Effector memory CD8-positive, alpha-beta T cell (primary cell): ENCODE measurements around the gene METTL16.

ENCODE experiments used
- ATAC-seq: fragments of 150-1000 bp; cut with Tn5 transposase; replicated peaks from 2 replicates; pipeline ENCODE4 v1.10.0; 2021; ENCODE audit warnings: mild to moderate bottlenecking, moderate library complexity
- DNase-seq, 3 experiments: peaks; one replicate each; pipeline ENCODE4 v3.0.0; 2021
- H3K27ac Mint-ChIP-seq, 2 donors: one replicate each; pipeline ENCODE4 v1.8.0; 2022; ENCODE audit warnings: mild to moderate bottlenecking in 2 of 2, mixed read lengths in 2 of 2, moderate library complexity in 2 of 2
- H3K27me3 Mint-ChIP-seq, 2 donors: one replicate each; pipeline ENCODE4 v1.8.0; 2022; ENCODE audit warnings: mixed read lengths in 2 of 2
- H3K36me3 Mint-ChIP-seq: one replicate; pipeline ENCODE4 v1.8.0; 2022; ENCODE audit warnings: mild to moderate bottlenecking, moderate library complexity, mixed read lengths; ENCODE audit not compliant: insufficient read depth
- H3K4me1 Mint-ChIP-seq, 2 donors: one replicate each; pipeline ENCODE4 v1.8.0; 2022; ENCODE audit warnings: low read depth in 2 of 2, mixed read lengths in 2 of 2
- H3K4me3 Mint-ChIP-seq, 2 donors: one replicate each; pipeline ENCODE4 v1.8.0; 2022; ENCODE audit warnings: mild to moderate bottlenecking in 2 of 2, mixed read lengths in 2 of 2, moderate library complexity in 2 of 2
- H3K9me3 Mint-ChIP-seq, 2 donors: one replicate each; pipeline ENCODE4 v1.8.0; 2022; ENCODE audit warnings: mixed read lengths in 2 of 2

Gene METTL16

GRCh38 chr17:2398655-2399571 is 112.8 kb downstream of the METTL16 start:
- ATAC-seq = peak; percentile 6
- Mint-ChIP-seq H3K4me1 (peaks cover 48 to 51% of the 10 kb centered on the region in 2 donors), H3K27ac (peak overlapping the region; percentile 97 to 99), H3K9me3 (no peaks in the 10 kb centered on the region), H3K4me3 (peak overlapping the region; percentile 90 to 98), H3K36me3 (peaks cover 71% of the 10 kb centered on the region), H3K27me3 (no peaks in the 10 kb centered on the region)
- DNase-seq = peak in 2 of 3 experiments; percentile 44 to 45

- no peaks in the 10 kb centered on the region for H3K27me3 Mint-ChIP-seq
- DNase-seq (no peak), ATAC-seq (no peak)
- peak overlapping the region; percentile 90 to 98 for H3K4me3 Mint-ChIP-seq
- no peaks in the 10 kb centered on the region for H3K9me3 Mint-ChIP-seq
- peaks cover 48 to 51% of the 10 kb centered on the region in 2 donors for H3K4me1 Mint-ChIP-seq
- H3K36me3 Mint-ChIP-seq = peaks cover 76% of the 10 kb centered on the region
- peak overlapping the region in 1 of 2 donors; percentile 76 for H3K27ac Mint-ChIP-seq
Measured at GRCh38 chr17:2398182-2398581, 113.5 kb downstream of the METTL16 start.

GRCh38 chr17:2397247-2398171 is 114.2 kb downstream of the METTL16 start:
- ATAC-seq (no peak), DNase-seq (no peak)
- Mint-ChIP-seq H3K27me3 (no peaks in the 10 kb centered on the region), H3K27ac (peak overlapping the region in 1 of 2 donors; percentile 76), H3K4me1 (peaks cover 46 to 49% of the 10 kb centered on the region in 2 donors), H3K36me3 (peaks cover 83% of the 10 kb centered on the region), H3K4me3 (peak overlapping the region; percentile 90 to 98), H3K9me3 (no peaks in the 10 kb centered on the region)

- H3K9me3 Mint-ChIP-seq = no peaks in the 10 kb centered on the region
- peak overlapping the region; percentile 76 to 80 for H3K27ac Mint-ChIP-seq
- DNase-seq = peak in 2 of 3 experiments; percentile 31 to 38
- ATAC-seq = no peak
- H3K27me3 Mint-ChIP-seq = no peaks in the 10 kb centered on the region
- H3K36me3 Mint-ChIP-seq = peaks cover 85% of the 10 kb centered on the region
- peak overlapping the region; percentile 90 to 98 for H3K4me3 Mint-ChIP-seq
- peaks cover 50 to 52% of the 10 kb centered on the region in 2 donors for H3K4me1 Mint-ChIP-seq
Measured at GRCh38 chr17:2396568-2397246, 115.0 kb downstream of the METTL16 start.

GRCh38 chr17:2396192-2396567 is 115.5 kb downstream of the METTL16 start:
- ATAC-seq (no peak), DNase-seq (no peak)
- no peaks in the 10 kb centered on the region for H3K27me3 Mint-ChIP-seq
- peak overlapping the region; percentile 76 to 80 for H3K27ac Mint-ChIP-seq
- peaks cover 50 to 55% of the 10 kb centered on the region in 2 donors for H3K4me1 Mint-ChIP-seq
- peak overlapping the region; percentile 33 to 98 for H3K4me3 Mint-ChIP-seq
- H3K9me3 Mint-ChIP-seq = no peaks in the 10 kb centered on the region
- peaks cover 82% of the 10 kb centered on the region for H3K36me3 Mint-ChIP-seq

- Mint-ChIP-seq H3K9me3 (no peaks in the 10 kb centered on the region), H3K4me3 (peak overlapping the region; percentile 33 to 98), H3K36me3 (peaks cover 75% of the 10 kb centered on the region), H3K4me1 (peaks cover 50 to 57% of the 10 kb centered on the region in 2 donors), H3K27ac (peak overlapping the region; percentile 76 to 80), H3K27me3 (no peaks in the 10 kb centered on the region)
- DNase-seq (no peak), ATAC-seq (no peak)
Measured at GRCh38 chr17:2395258-2396181, 116.2 kb downstream of the METTL16 start.

- Mint-ChIP-seq H3K27ac (peak overlapping the region in 1 of 2 donors; percentile 76), H3K4me1 (peaks cover 45 to 56% of the 10 kb centered on the region in 2 donors), H3K36me3 (peaks cover 73% of the 10 kb centered on the region), H3K27me3 (no peaks in the 10 kb centered on the region), H3K4me3 (peak overlapping the region; percentile 22 to 90), H3K9me3 (no peaks in the 10 kb centered on the region)
- ATAC-seq (no peak), DNase-seq (no peak)
Measured at GRCh38 chr17:2394775-2395201, 116.9 kb downstream of the METTL16 start.

GRCh38 chr17:2393954-2394749 is 117.5 kb downstream of the METTL16 start:
- ATAC-seq (no peak), DNase-seq (peak in 1 of 3 experiments; percentile 19)
- Mint-ChIP-seq H3K4me1 (peaks cover 43 to 56% of the 10 kb centered on the region in 2 donors), H3K27me3 (no peaks in the 10 kb centered on the region), H3K9me3 (no peaks in the 10 kb centered on the region), H3K27ac (peak overlapping the region in 1 of 2 donors; percentile 76), H3K4me3 (peak overlapping the region; percentile 90 to 91), H3K36me3 (peaks cover 68% of the 10 kb centered on the region)

- Mint-ChIP-seq H3K9me3 (no peaks in the 10 kb centered on the region), H3K27ac (peak overlapping the region; percentile 97 to 98), H3K36me3 (peaks cover 68% of the 10 kb centered on the region), H3K4me1 (peaks cover 42 to 51% of the 10 kb centered on the region in 2 donors), H3K4me3 (peak overlapping the region; percentile 90 to 91), H3K27me3 (no peaks in the 10 kb centered on the region)
- DNase-seq = peak; percentile 86 to 87 (median 86)
- ATAC-seq = peak; percentile 54
Measured at GRCh38 chr17:2393174-2393953, 118.3 kb downstream of the METTL16 start.

GRCh38 chr17:2392252-2393173 is 119.2 kb downstream of the METTL16 start:
- DNase-seq (peak; percentile 97 to 99 (median 98)), ATAC-seq (peak; percentile 61)
- Mint-ChIP-seq H3K9me3 (no peaks in the 10 kb centered on the region), H3K4me3 (peak overlapping the region; percentile 90 to 91), H3K27ac (peak overlapping the region; percentile 97 to 98), H3K4me1 (peaks cover 42 to 44% of the 10 kb centered on the region in 2 donors), H3K36me3 (peaks cover 64% of the 10 kb centered on the region), H3K27me3 (no peaks in the 10 kb centered on the region)
